AG08396 (cell line): ENCODE data around the gene ALG6.
A peak's percentile ranks its signal among the peaks of the same experiment; 100 is the strongest.
"Not testable (repeated sequence)": the region's sequence is repeated elsewhere in the genome, so short reads cannot be mapped to it uniquely, and the experiment has no call there.

Source experiments
- DNase-seq: peaks from one replicate; pipeline ENCODE4 v3.0.0; 2012; ENCODE audit warnings: low spot score, mixed read lengths

The ALG6 gene

DNA sequence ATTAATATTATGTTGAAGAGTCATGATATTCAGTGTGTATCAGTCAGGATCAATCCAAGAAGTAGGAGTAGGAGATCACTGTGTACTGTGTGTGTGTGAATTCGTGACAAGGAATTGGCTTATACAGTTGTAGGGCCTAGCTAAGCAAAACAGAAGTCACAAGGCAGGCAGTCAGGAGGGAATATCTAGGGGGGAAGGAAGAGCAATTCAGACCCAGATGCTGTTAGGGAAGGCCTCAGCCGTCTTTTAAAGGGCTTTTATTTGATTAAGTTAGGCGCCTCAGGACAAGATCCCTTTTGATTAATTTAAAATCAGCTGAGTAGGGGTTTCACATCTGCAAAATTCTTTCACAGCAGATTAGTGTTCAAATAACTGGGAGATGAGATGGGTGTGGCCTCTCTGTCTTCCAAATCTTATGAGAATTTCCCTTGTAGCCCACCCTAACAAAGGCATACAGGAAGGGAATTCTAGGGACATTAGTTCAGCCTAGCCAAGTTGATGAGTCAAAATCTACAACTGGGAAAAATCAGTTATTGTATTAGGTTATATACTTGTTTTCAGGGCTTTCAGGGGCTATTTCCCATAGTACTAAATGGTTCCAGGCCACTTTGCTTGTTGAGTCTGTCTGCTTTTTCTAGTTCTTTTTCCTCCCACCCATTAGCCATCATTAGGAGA is 47.4 kb downstream of the ALG6 start:
- no peak for DNase-seq

DNA sequence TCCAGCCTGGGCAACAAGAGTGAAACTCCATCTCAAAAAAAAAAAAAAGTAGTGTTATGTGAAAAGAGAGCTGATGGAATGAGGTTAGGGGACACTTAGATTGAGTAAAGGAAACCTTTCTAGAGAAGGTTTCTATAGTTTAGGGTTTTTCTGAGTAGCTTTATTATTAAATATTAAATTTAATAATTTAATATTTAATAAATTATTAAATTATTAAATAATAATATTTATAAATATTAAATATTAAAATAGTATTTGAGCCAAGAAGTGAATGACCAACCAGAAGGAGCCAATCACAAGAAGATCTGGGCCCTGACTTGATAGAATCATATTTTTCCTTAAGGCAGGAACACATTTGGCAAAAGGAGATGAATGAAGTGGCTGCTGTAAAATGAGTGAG is 50.7 kb downstream of the ALG6 start:
- DNase-seq: no peak

GRCh38 chr1:63420746-63421145 is 53.3 kb downstream of the ALG6 start:
- not testable (repeated sequence) for DNase-seq

DNA sequence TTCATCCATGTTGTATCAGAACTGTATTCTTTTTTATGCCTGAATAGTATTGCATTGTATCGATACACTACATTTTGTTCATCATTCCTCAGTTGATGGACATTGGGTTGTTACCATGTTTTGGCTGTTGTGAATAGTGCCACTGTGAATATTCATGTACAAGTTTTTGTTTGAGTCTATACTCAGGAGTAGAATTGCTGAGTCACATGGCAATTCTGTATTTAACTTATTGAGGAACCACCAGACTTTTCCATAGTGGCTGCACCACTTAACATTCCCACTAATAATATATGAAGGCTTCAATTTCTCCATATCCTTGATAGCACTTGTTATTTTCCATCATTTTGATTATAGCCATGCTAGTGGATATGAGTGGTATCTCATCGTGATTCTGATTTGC is 56.2 kb downstream of the ALG6 start:
- DNase-seq: no peak

DNA sequence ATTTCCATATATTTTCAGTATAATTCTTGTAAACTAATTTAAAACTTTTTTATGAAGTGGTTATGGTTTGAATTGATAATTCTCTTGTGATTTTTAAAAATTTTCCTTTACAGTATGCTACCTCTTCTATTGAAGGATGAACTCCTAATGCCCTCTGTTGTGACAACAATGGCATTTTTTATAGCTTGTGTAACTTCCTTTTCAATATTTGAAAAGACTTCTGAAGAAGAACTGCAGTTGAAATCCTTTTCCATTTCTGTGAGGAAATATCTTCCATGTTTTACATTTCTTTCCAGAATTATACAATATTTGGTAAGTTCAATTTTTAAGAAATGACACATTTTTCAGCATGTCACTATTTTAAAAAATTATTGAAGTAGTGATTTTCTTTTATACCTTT is 61.4 kb downstream of the ALG6 start:
- DNase-seq: no peak

GRCh38 chr1:63429281-63429680 is 61.9 kb downstream of the ALG6 start:
- no peak for DNase-seq

DNA sequence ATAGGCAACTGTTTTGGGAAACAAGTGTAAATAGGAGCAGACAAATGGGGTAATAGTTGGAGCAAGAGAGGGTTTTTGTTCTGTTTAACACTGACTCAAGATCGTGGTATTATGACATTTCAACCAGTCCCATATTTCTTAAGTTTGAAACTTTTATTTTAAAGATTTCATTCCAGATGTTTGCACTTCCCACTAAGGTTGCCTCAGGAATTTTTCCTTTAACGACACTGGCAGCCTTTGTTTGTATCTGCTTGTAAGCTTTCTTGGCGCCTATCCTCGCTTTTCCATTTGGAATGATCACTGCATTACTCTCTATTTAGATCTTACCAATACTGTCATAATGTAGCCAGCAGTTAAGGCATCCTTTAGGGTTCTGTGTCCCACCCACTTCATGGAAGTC is 67.7 kb downstream of the ALG6 start:
- no peak for DNase-seq

DNA sequence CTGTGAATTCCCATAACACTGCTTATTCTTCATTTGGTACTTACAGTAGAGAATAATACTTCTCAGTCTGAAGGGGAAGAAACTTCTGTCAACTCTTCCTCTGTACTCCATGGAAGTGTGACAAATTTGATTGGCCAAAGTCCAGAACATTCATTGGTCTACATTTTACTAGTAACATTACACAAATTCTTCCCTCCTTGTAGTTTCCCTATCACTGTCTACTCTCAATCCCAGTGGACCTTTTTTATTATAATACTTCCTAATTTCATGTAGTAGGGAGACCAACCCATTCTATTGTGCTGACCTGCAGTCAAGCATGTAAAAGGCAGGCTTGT is 74.7 kb downstream of the ALG6 start:
- DNase-seq: no peak

GRCh38 chr1:63448731-63449246 is 81.4 kb downstream of the ALG6 start:
- DNase-seq: no peak

DNA sequence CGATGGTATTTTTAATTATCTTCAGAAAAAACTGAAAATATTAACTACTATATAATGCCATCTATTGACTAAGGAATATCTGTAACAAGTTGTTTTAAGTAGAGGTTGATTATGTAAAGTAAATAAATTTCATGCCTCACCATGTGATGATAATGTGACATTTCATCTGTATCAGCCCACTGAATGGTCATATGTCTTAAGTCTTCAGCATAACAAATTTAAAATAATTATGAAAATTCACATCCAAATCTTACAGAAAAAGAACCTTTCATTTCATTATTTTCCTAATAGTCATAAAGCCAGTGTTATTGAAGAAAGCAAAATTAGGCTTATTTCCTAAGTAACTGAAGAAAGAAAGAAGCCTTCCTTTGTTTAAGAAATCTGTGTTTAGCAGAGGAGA is 83.0 kb downstream of the ALG6 start:
- no peak for DNase-seq

GRCh38 chr1:63453232-63453631 is 85.8 kb downstream of the ALG6 start:
- no peak for DNase-seq

DNA sequence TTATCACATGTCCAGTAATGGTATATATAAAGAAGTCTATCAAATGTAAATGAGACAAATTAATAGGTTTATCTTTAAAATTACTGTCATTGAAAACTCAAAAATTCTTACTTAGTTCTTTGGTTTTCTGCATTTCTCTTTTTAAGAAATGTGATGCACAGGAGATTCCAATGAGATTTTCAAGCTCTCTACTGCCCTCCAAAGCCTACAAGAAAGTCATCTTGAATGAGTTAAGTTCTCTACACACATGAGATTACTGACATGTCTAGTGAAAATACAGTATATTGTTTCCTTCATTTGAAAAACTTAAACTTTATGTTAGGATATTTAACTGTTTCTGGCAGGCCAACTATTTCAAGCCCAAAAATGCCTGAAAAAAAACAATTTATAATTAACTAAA is 86.8 kb downstream of the ALG6 start:
- DNase-seq: no peak

DNA sequence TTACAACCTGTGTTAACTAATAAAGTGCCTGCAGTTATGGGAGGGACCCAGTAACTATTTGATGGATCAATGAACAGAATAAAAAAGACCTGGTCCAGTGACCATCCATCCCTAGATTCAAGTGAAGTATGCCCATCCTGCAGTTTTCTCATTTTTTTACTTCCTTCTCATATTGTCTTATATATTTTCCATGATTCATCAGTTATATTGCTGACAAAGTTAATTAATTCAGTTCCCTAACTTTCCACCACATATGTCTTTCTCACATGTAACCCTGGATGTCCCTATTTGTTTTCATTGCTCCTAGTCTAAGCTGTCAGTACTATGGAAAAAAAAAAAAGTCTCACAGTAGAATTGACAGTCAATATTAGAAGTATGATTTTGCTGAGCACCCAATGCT is 91.3 kb downstream of the ALG6 start:
- DNase-seq: no peak

DNA sequence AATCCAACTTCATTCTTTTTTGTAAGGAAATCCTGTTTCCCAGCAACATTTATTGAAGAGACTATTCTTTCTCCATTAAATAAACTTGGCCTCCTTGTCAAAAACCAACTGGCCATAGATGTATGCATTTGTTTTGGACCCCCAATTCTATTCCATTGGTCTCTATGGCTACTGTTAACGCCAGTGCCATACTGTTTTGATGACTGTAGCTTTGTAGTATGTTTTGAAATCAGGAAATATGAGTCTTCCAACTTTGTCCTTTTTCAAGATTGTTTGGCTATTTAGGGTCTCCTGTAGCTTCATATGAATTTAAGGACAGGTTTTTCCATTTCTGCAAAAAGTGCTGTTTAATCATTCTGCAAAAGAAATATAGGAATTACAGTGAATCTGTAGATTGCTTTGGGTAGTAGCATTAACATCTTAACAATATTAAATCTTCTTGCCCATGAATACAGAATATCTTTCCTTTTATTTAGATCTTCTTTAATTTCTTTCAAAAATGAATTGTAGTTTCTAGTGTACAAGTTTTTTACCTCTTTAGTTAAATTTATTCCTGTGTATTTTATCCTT is 94.3 kb downstream of the ALG6 start:
- DNase-seq: no peak

- no peak for DNase-seq
Observed at GRCh38 chr1:63463248-63463647, 95.8 kb downstream of the ALG6 start.

- no peak for DNase-seq
Observed at GRCh38 chr1:63466181-63466580, 98.8 kb downstream of the ALG6 start.

DNA sequence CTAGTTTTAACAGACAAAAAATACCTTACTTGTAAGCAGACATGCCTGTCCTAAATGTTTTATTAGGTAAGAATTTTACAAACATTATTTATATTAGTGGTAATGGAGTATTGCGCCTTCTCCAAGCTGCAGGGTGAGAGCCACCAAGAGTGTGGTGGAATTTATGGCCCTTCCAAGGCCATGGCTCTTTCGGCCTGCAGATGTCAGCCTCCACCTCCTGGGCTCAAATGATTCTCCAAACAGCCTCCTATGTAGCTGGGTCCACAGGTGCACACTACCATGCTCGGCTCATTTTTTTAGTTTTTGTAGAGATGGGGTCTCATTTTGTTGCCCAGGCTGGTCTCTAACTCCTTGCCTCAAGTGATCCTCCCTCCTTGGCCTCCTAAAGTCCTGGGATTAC is 99.3 kb downstream of the ALG6 start:
- no peak for DNase-seq

DNA sequence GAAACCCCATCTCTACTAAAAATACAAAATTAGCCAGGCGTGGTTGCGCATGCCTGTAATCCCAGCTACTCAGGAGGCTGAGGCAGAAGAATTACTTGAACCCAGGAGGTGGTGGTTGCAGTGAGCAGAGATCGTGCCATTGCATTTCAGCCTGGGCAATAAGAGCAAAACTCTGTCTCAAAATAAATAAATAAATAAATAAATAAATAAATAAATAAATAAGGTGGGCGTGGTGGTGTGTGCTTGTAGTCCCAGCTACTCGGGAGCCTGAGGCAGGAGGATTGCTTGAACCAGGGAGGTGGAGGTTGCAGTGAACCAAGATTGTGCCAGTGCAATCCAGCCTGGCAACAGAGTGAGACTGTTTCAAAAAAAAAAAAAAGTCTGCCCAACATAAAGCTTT is 101.3 kb downstream of the ALG6 start:
- DNase-seq: not testable (repeated sequence)

- no peak for DNase-seq
Observed at GRCh38 chr1:63475761-63476160, 108.3 kb downstream of the ALG6 start.

DNA sequence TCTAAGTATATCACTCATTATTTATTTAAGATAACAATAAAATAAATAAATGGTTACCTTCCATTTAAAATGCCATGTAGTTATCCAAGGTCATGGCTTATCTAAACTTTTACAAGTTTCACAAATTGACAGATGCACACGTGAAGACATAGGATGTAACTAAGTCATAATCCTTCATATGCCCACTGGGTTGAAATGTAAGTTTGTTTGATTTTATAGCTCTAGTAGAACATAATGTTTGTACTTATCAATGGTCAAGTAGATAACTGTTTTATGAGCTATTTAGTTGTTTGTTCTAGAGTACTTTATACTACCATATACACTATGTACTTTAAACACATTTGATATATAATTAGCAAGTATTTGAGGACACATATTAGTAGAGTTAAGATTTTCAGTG is 112.6 kb downstream of the ALG6 start:
- DNase-seq: no peak

GRCh38 chr1:63486629-63487028 is 119.2 kb downstream of the ALG6 start:
- no peak for DNase-seq

DNA sequence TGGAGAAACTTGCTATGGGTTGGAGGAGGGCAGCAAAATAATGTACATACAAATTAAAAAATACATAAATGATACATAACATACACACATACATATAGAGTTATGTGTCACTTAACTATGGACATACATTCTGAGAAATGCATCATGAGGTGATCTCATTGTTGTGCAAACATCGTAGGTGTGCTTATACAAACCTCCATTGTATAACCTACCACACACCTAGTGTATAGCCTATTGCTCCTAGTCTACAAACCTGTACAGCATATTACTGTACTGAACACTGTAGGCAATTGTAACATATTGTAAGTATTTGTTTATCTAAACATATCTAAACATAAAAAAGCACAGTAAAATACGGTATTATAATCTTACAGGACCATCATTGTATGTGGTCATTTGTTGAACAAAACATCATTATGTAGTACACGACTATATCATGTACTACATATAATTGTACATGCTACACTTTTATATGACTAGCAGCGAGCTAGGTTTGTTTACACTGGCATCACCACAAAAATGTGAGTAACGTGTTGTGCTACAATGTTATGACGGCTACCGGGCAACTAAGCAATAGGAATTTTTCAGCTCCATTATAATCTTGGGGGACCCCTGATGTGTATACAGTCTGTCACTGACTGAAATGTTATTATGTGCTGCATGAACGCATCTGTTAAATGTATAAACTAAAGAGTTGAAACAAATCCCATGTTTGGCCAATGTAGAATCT is 120.1 kb downstream of the ALG6 start:
- DNase-seq: peak; percentile 65
